ENCODE results near the gene NR1D2.

NR1D2 gene

GRCh38 chr3:23960649-23961048 is 15.6 kb downstream of the NR1D2 start (continued):
- TF ChIP-seq ZNF513 (tag by site-specific recombination; IDR thresholded peaks at IDR 0.05) (no peak), ZNF324 (tag by site-specific recombination; IDR thresholded peaks at IDR 0.05) (no peak), ZBTB7A (tag by site-specific recombination; IDR thresholded peaks at IDR 0.05; ENCODE audit: low read depth) (no peak), ZNF221 (tag by site-specific recombination; IDR thresholded peaks at IDR 0.05; ENCODE audit: borderline replicate concordance) (no peak), ZIC2 (tag by site-specific recombination; IDR thresholded peaks at IDR 0.05) (no peak), HOXC10 (CRISPR knock-in tag; IDR thresholded peaks at IDR 0.05) (no peak), KLF7 (tag by site-specific recombination; IDR thresholded peaks at IDR 0.05; ENCODE audit: borderline replicate concordance) (no peak), ZBTB20 (tag by site-specific recombination; IDR thresholded peaks at IDR 0.05) (no peak), ZNF239 (tag by site-specific recombination; IDR thresholded peaks at IDR 0.05) (no peak), ZNF692 (tag by site-specific recombination; IDR thresholded peaks at IDR 0.05) (no peak), ZNF266 (tag by site-specific recombination; IDR thresholded peaks at IDR 0.05; ENCODE audit: low read depth) (no peak), ZNF837 (tag by site-specific recombination; IDR thresholded peaks at IDR 0.05) (no peak), ZNF658 (tag by site-specific recombination; IDR thresholded peaks at IDR 0.05) (no peak), ZNF335 (tag by site-specific recombination; conservative IDR thresholded peaks at IDR 0.05) (no peak), KLF17 (tag by site-specific recombination; IDR thresholded peaks at IDR 0.05) (no peak), SP7 (tag by site-specific recombination; IDR thresholded peaks at IDR 0.05) (peak; percentile 78), OSR2 (tag by site-specific recombination; IDR thresholded peaks at IDR 0.05) (peak; percentile 80), ZNF704 (tag by site-specific recombination; IDR thresholded peaks at IDR 0.05) (no peak), ZNF214 (tag by site-specific recombination; IDR thresholded peaks at IDR 0.05; ENCODE audit: borderline replicate concordance) (no peak), ZBTB8A (tag by site-specific recombination; IDR thresholded peaks at IDR 0.05) (no peak), WT1 (tag by site-specific recombination; IDR thresholded peaks at IDR 0.05) (peak; percentile 100), ZNF354C (tag by site-specific recombination; IDR thresholded peaks at IDR 0.05; ENCODE audit: borderline replicate concordance, low read depth) (no peak), ZNF76 (tag by site-specific recombination; IDR thresholded peaks at IDR 0.05; ENCODE audit: borderline replicate concordance, low read depth) (no peak), ZNF449 (tag by site-specific recombination; IDR thresholded peaks at IDR 0.05) (no peak), ZNF23 (tag by site-specific recombination; IDR thresholded peaks at IDR 0.05; ENCODE audit: borderline replicate concordance) (no peak), ZNF423 (tag by site-specific recombination; IDR thresholded peaks at IDR 0.05) (no peak), HOXA7 (CRISPR knock-in tag; IDR thresholded peaks at IDR 0.05; ENCODE audit: borderline replicate concordance) (no peak), ZNF707 (tag by site-specific recombination; IDR thresholded peaks at IDR 0.05) (no peak), ZNF561 (tag by site-specific recombination; IDR thresholded peaks at IDR 0.05; ENCODE audit: borderline replicate concordance) (no peak), ZSCAN30 (tag by site-specific recombination; IDR thresholded peaks at IDR 0.05) (no peak), ZFP3 (tag by site-specific recombination; IDR thresholded peaks at IDR 0.05; ENCODE audit: low read depth) (no peak), ZSCAN5A (tag by site-specific recombination; IDR thresholded peaks at IDR 0.05) (no peak), ZNF48 (tag by site-specific recombination; IDR thresholded peaks at IDR 0.05) (no peak)

Data from HEK293 (cell line).